Activated T-helper 1 cell treated with anti-CD3 and anti-CD28 coated beads, Interleukin-12 subunit alpha, Interleukin-12 subunit beta, Interleukin-2, Interleukin-4 antibody, amounts not matched to agents 30 ng/mL and 10 ng/mL and 1 ng/mL, durations not matched to agents 14 hours and 24 hours and 36 hours (primary cell): ENCODE data around the gene LINGO3. TPM values are rescaled to one million over a fixed set of nuclear protein-coding genes. Genes with fewer than 3 reads are reported as not detected.

Experiments used
- DNase-seq: peaks from one replicate; pipeline ENCODE4 v3.0.0; 2021; ENCODE audit warnings: low spot score
- H3K27ac Mint-ChIP-seq: one replicate; pipeline ENCODE4 v1.8.0; 2021; ENCODE audit warnings: mild to moderate bottlenecking, mixed read lengths
- H3K27me3 Mint-ChIP-seq: one replicate; pipeline ENCODE4 v1.8.0; 2022; ENCODE audit warnings: mild to moderate bottlenecking, moderate library complexity, mixed read lengths; ENCODE audit not compliant: insufficient read depth
- H3K36me3 Mint-ChIP-seq: one replicate; pipeline ENCODE4 v1.8.0; 2021; ENCODE audit warnings: low read depth, mixed read lengths
- H3K4me1 Mint-ChIP-seq: one replicate; pipeline ENCODE4 v1.8.0; 2021; ENCODE audit warnings: low read depth, mixed read lengths
- H3K4me3 Mint-ChIP-seq: one replicate; pipeline ENCODE4 v1.8.0; 2021; ENCODE audit warnings: mild to moderate bottlenecking, moderate library complexity, mixed read lengths
- H3K9me3 Mint-ChIP-seq: one replicate; pipeline ENCODE4 v1.8.0; 2021; ENCODE audit warnings: mixed read lengths
- intact Hi-C: fragments of 100-400 bp; cut with micrococcal nuclease; formaldehyde crosslinking; loops from one replicate; pipeline ENCODE4 v1.15.1; 2024
- total RNA-seq: library from RNA; stranded (reverse); gene quantifications from 2 replicates; pipeline ENCODE4 v1.2.3, GENCODE V29; 2022

Gene LINGO3
- total RNA-seq, 1 donor from 2014 or later: 0.18 TPM

DNA sequence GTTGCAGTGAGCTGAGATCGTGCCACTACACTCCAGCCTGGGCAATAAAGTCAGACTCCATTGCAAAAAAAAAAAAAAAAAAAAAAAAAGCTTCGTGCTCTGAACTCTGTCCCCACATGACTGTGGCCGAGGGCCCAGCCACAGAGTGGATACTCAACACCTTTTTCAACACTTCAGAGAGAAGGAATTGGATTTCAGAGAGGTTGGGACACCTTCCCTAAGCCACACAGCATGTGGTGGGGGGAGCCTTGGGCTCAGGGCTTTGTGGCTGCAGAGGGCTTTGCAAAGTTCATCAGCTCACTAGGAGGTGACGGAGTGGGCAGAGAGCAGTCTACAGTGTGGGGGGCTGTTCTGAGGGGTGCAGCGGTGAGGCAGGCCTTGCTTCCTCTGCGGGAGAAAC, 11.0 kb upstream of the LINGO3 start:
- Mint-ChIP-seq H3K36me3 (peaks cover 7% of the 10 kb centered on the region), H3K4me1 (no peaks in the 10 kb centered on the region), H3K27ac (no peak overlapping the region), H3K27me3 (peaks cover 5% of the 10 kb centered on the region), H3K4me3 (no peak overlapping the region), H3K9me3 (peaks cover 16% of the 10 kb centered on the region)
- intact Hi-C loops: no loop called here
- no peak for DNase-seq

DNA sequence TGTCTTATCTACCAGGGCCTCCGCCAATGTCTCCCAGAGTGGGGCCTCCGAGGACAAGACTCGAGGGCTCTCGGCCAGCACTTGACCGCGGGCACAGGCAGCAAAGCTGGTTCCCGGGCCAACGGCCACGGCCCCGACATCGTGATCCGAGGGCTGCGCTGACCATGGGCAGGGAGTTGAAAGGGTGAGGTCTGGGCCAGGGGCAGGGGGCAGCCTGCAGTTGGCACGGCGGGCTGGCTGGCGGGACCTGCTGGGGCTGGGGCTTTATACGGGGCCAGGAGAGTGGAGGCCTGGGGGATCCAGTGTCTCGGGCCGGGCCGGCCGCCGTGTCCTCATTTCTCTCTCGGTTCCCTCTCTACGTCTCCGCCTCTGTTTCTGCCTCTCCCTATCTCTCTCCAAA, 9.8 kb upstream of the LINGO3 start:
- DNase-seq: no peak
- Mint-ChIP-seq H3K4me1 (no peaks in the 10 kb centered on the region), H3K9me3 (peaks cover 16% of the 10 kb centered on the region), H3K27ac (no peak overlapping the region), H3K4me3 (no peak overlapping the region), H3K36me3 (peaks cover 4% of the 10 kb centered on the region), H3K27me3 (peaks cover 9% of the 10 kb centered on the region)
- intact Hi-C loops: no loop called here

DNA sequence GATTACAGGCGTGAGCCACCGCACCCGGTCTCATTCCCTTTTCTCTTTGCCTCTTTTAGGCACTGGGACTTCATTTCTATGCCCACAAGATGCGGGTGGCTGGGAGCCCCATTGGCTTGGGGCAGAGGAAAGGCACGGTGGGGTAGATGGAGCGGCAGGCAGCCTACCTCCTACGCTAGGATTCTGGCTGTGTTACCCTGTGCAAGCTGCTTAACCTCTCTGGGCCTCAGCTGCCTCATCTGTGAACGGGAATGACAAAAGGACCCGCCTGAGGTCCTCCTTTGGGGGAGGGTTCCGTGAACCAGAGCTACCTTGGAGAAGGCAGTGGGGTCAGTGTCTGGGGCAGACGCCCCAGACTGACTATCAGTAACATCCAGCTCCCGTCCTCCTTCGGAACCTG, 9.3 kb upstream of the LINGO3 start:
- Mint-ChIP-seq H3K36me3 (peaks cover 2% of the 10 kb centered on the region), H3K27me3 (peaks cover 9% of the 10 kb centered on the region), H3K9me3 (peaks cover 16% of the 10 kb centered on the region), H3K27ac (no peak overlapping the region), H3K4me3 (no peak overlapping the region), H3K4me1 (no peaks in the 10 kb centered on the region)
- DNase-seq: no peak
- intact Hi-C loops: no loop called here

DNA sequence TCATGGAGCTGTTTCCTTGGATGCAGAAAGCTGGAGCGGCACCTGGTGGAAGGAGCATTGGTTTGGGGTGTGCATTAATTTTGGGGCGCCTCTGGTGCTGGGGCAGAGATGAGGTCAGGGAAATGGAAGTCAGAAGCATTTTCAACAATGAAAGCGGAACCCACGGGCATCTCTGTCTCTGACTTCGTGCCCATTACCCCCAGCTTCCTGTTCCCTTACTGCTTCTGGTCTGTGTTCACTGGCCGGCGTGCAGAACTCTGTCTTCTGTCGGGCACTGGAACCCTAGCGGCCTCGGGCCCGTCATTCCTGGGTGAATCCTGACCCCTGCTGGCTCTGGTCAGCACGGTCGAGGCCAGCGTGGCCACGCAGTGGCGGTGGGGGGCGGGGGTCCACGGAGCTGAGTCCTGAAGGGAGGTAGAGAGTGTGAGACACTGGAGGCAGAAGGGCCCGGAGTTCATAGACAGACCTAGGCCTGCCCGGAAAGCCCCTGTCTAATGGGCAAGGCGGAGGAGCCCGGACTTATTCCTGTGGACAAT, 7.9 kb upstream of the LINGO3 start:
- Mint-ChIP-seq H3K4me1 (no peaks in the 10 kb centered on the region), H3K27me3 (peaks cover 15% of the 10 kb centered on the region), H3K4me3 (no peak overlapping the region), H3K9me3 (peaks cover 16% of the 10 kb centered on the region), H3K27ac (no peak overlapping the region), H3K36me3 (peaks cover 2% of the 10 kb centered on the region)
- DNase-seq: no peak
- intact Hi-C loops: no loop called here

DNA sequence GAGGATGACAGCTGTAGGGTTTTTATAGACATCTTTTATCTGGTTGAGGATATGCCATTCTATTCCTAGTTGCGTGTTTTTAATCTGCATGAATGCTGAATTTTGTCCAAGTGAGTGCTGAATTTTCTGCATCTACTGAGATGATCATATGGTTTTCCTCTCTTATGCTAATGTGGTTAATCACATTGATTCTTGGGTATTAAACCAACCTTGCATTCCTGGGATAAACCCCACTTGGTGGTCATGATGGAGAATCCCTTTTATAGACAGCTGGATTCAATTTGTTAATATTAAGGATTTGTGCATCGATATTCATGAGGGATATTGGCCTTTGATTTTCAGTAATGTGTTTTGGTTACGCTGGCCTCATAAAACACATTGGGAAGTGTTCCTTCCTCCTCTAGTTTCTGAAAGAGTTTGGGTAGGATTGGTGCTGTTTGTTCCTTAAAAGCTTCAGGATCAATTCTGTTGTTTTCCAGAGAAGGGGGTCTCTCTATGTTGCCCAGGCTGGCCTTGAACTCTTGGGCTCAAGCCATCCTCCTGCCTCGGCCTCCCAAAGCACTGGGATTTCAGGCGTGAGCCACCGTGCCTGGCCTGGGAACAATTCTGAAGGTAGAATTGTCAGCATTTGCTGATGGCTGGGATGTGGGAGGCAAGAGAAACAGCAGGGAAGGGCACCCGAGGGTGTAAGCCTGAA, 7.3 kb upstream of the LINGO3 start:
- Mint-ChIP-seq H3K27me3 (peaks cover 21% of the 10 kb centered on the region), H3K4me1 (no peaks in the 10 kb centered on the region), H3K4me3 (no peak overlapping the region), H3K9me3 (peaks cover 16% of the 10 kb centered on the region), H3K27ac (no peak overlapping the region), H3K36me3 (peaks cover 2% of the 10 kb centered on the region)
- intact Hi-C loops: no loop called here
- no peak for DNase-seq

DNA sequence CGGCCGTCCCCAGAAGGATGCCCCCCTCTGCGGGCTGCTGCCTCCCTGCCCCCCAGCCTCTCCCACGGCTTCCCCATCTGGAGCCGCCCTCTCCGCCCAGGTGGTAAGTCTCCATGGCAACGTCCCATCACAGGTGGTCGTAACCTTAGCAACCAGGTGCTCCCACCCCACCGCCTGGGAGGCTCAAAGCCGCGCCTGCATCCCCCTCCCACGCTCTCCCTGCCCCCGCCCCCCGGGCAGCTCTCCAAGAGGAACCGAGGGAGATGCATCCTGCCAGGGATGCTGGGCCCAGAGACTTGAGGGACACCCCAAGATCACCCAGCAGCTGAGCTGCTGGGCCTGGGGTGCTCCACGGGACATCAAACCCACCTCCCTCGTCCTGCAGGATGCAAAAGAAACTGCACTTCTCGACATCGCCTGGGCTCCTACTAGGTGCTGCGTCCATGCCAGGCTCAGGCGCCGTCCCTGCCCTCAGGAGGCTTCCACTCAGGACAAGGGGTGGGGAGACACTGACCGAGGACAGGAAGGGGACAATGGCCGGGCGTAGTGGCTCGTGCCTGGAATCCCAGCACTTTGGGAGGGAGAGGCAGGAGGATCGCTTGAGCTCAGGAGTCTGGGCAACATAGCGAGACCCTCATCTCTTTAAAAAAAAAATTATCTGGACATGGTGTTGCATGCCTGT, 5.0 kb upstream of the LINGO3 start:
- Mint-ChIP-seq H3K4me1 (no peaks in the 10 kb centered on the region), H3K36me3 (peaks cover 4% of the 10 kb centered on the region), H3K9me3 (peaks cover 16% of the 10 kb centered on the region), H3K4me3 (no peak overlapping the region), H3K27me3 (peaks cover 39% of the 10 kb centered on the region), H3K27ac (no peak overlapping the region)
- intact Hi-C loops: no loop called here
- no peak for DNase-seq

DNA sequence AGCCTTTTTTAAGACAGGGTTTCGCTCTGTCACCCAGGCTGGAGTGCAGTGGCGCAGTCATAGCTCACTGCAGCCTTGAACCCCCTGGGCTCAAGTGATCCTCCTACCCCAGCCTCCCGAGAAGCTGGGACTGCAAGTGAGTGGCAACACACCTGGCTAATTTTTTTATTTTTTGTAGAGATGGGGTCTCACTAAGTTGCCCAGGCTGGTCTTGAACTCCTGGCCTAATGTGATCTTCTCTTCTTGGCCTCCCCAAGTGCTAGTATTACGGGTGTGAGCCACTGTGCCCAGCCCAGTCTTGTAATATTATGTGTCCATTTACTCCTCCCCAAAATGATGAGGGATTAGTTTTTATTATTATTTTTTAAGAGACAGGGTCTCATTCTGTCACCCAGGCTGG, 3.1 kb upstream of the LINGO3 start:
- DNase-seq: no peak
- no peaks in the 10 kb centered on the region for H3K4me1 Mint-ChIP-seq
- no peak overlapping the region for H3K4me3 Mint-ChIP-seq
- intact Hi-C loops: no loop called here
- peaks cover 4% of the 10 kb centered on the region for H3K36me3 Mint-ChIP-seq
- H3K27me3 Mint-ChIP-seq: peaks cover 50% of the 10 kb centered on the region
- H3K9me3 Mint-ChIP-seq: peaks cover 16% of the 10 kb centered on the region
- no peak overlapping the region for H3K27ac Mint-ChIP-seq

DNA sequence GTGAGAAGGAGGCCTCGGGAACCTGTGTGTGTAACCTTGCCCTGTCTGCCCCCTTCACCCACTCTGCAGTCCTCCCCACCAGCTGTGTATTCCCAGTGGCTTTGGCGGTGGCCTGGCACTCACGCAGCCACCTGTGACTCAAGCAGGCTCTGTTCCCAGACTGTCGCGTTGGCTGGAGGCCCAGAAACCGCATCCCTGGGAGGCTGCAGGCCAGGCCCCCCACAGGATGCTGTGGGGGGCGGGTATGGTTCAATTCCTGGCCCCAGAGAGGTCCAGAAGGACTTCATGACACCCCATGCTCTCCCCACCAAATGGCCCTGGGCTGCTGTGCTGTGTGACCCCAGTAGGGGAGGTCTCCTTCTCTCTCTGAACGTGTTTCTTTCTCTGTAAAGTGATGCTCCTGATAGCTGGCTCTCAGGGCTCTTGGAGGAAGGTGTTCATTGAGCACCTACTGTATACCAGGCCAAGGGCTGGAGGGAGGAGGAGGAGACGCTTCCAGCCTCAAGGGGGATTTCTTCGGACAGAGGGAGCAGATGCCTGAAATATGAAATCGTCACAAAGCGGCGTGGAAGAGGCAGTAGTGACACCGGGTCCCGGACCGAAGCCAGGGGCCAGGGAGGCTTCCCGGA, 1.9 kb upstream of the LINGO3 start:
- H3K4me1 Mint-ChIP-seq: no peaks in the 10 kb centered on the region
- no peak overlapping the region for H3K4me3 Mint-ChIP-seq
- no peak overlapping the region for H3K27ac Mint-ChIP-seq
- H3K36me3 Mint-ChIP-seq: peaks cover 2% of the 10 kb centered on the region
- intact Hi-C loops: no loop called here
- no peak for DNase-seq
- peaks cover 6% of the 10 kb centered on the region for H3K9me3 Mint-ChIP-seq
- peaks cover 55% of the 10 kb centered on the region for H3K27me3 Mint-ChIP-seq

DNA sequence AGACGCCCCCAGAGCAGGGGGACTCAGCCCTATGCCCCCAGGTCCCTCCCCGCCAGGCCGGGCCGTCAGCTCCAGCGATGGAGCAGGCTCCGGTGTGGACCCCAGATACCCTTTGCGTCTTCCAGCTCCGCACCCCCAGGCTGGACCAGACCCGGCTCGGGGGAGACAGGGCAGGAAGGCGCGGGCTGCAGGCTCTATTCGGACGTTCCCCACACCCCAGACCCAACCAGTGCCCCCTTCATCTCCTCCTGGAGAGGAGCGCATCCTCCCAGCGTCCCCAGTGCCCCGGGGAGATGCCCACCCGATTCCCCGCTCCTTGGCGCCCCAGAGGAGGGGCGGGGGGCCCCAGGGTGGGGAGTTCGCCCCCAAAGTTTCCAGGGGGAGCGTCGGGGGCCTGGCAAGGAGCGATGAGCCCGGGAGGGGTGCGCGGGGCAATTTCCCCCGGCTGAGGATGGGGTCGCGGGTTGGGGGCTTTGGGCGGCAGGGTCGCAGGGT, 389 bp downstream of the LINGO3 start:
- Mint-ChIP-seq H3K27ac (no peak overlapping the region), H3K9me3 (no peaks in the 10 kb centered on the region), H3K4me3 (no peak overlapping the region), H3K36me3 (peaks cover 2% of the 10 kb centered on the region), H3K27me3 (peaks cover 64% of the 10 kb centered on the region), H3K4me1 (no peaks in the 10 kb centered on the region)
- intact Hi-C loops: no loop called here
- no peak for DNase-seq

DNA sequence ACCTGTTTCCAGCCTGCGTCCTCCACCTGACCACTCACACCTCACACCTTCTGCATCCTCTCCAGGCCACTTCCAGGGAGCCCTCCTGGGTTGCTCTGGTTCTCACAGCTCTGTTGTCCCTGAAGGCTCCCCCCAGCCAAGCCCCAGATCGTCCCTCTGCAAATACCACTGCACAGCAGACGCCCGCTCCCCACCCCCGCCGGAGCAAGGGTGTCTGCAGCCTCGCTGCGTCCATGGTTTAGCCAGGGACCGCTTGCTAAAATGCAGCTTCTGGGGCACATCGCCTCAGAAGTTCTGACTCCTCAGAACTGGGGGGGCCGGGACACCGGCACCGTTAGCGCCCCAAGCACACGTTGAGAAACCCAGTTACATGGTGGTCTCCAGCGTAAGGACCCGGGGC, 983 bp downstream of the LINGO3 start:
- H3K4me1 Mint-ChIP-seq: no peaks in the 10 kb centered on the region
- H3K4me3 Mint-ChIP-seq: no peak overlapping the region
- H3K36me3 Mint-ChIP-seq: peaks cover 2% of the 10 kb centered on the region
- intact Hi-C loops: no loop called here
- DNase-seq: no peak
- H3K9me3 Mint-ChIP-seq: no peaks in the 10 kb centered on the region
- no peak overlapping the region for H3K27ac Mint-ChIP-seq
- H3K27me3 Mint-ChIP-seq: peaks cover 63% of the 10 kb centered on the region

DNA sequence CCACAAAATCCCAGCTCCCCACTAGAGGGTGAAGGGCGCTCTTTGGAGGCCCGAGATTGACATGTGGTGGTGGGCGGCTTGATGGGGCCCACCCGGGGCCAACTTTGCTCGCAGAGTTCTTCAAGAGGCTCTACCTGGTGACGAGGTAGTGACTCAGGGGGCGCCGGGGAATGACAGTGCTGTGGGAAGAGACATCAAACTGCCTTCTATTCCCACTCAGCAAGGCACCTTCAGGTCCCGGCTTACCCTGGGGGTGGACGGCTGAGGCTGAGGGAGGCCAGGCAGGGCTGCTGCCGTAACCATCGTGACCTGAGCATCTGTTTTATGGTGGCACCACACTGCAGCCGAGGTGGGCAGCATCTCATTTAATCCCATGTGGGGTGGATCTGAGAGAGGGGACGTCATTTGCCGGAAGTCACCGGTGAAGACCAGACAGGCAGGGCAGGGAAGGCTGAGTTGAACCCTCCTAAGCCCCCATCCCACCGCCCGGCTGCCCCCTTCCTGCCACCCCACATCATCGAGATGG, 1.6 kb downstream of the LINGO3 start:
- Mint-ChIP-seq H3K4me3 (no peak overlapping the region), H3K36me3 (peaks cover 2% of the 10 kb centered on the region), H3K27ac (no peak overlapping the region), H3K9me3 (no peaks in the 10 kb centered on the region), H3K4me1 (no peaks in the 10 kb centered on the region), H3K27me3 (peaks cover 63% of the 10 kb centered on the region)
- intact Hi-C loops: no loop called here
- DNase-seq: no peak

DNA sequence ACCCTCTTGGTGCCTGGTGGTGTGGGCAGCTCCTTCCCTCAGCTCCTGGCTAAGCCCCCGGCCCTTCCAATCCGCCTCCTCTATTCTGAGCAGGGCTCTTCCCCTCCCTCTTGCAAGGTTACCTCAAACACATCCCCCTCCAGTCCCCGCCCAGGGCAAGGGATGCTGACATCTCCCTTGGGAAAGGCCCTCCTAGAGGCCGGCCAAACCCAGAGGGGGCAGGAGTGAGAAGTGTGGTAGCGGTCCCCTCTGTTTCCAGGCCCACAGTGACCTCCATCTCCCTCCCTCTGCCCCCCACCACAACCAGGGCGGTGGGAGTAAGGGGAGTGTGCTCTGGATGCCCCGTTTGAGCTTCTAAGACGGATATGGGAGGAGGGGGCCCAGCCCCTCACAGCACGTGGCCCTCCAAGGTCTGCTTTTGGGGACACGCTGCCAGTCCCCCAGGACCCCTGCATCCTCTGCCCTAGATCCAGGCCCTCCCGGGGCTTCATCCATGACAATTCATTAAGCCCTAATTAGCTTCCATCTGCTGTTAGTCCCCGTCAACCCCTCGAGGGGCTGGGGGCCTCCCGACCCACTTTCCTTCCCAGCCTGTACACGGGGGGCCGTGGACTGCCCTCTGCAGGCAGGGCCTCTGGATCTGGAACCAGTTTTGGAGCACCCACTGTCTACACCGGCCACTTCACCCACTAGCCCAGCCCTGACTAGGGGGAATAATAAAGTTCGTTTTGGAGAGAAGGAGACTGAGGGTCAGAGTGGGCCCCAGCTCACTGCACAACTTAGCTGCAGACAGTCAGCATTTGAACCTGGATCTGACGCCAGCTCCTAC, 2.3 kb downstream of the LINGO3 start:
- intact Hi-C loops: no loop called here
- no peak overlapping the region for H3K4me3 Mint-ChIP-seq
- no peak overlapping the region for H3K27ac Mint-ChIP-seq
- H3K27me3 Mint-ChIP-seq: peaks cover 63% of the 10 kb centered on the region
- peaks cover 2% of the 10 kb centered on the region for H3K36me3 Mint-ChIP-seq
- H3K9me3 Mint-ChIP-seq: no peaks in the 10 kb centered on the region
- no peak for DNase-seq
- H3K4me1 Mint-ChIP-seq: no peaks in the 10 kb centered on the region
